Measurements from ENCODE around the gene ITPK1.

ITPK1 gene

DNA sequence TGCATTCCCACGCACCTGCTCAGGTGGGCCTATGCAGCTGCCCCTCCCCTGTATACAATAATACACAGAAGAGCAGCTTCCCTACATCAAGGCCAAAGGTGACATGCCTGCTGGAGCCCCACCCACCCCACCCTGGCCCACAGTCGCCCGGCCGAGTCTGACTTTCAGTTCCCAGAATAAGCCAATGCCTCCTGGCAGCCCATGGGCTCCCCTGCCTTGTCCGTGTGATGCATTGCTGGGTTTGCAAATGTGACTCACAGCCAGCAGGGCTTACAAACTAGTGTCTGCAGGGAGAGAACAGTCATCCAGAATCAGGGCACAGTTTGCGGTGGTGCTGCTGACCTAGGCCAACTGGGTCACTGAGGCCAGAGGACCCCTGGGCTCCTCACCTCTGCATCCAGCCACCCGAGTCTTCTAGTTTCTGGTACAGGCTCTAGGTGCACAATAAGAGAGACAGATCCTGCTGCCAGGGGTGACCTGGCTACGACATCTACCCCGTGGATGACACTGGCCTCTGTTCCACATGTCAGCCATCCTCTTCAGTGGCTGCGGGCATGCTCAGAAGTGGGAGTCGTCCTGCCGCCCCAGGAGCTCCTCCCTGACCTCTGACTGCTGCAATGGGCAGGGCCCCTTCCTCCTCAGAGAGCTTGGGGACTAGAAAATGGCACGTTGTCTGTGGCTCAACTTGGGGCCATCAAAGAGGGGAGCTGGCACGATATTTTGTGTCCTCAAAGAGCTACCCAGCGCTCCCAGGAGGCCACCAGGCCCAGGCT, 108.3 kb downstream of the ITPK1 start:
- H3K4me3 Mint-ChIP-seq, result peak overlapping the region; percentile 65
- peaks cover 27% of the 10 kb centered on the region for H3K36me3 Mint-ChIP-seq
- peak overlapping the region; percentile 90 for H3K27ac Mint-ChIP-seq
- H3K4me1 Mint-ChIP-seq, result peaks cover 72% of the 10 kb centered on the region
- no peaks in the 10 kb centered on the region for H3K9me3 Mint-ChIP-seq
- no peaks in the 10 kb centered on the region for H3K27me3 Mint-ChIP-seq
- peak; percentile 94 for ATAC-seq

DNA sequence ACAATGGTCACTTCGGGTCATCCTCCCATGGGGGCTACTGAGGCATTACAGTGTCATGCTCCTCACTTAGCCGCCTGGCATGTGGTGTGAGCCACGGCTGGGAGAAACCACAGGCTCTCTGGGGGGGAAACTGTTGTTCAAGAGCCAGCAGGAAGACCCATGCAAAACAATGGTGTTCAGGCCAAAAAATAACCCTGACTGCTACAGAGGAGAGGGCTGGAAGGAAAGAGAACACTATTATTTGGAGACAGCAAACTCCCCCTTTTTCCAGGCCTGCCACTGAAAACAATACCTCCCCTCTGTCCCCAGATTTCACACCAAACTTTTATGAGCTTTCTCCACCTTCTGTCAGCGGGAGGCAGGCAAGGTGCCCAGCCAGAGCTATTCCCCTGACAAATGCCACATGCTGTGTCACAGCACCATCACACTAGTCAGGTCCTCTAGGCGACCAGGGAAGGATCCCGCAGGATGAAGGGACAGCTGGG, 109.1 kb downstream of the ITPK1 start:
- ATAC-seq, result peak; percentile 21
- Mint-ChIP-seq H3K36me3 (peaks cover 27% of the 10 kb centered on the region), H3K4me3 (peak overlapping the region; percentile 56), H3K9me3 (no peaks in the 10 kb centered on the region), H3K4me1 (peaks cover 71% of the 10 kb centered on the region), H3K27ac (peak overlapping the region; percentile 90), H3K27me3 (no peaks in the 10 kb centered on the region)

DNA sequence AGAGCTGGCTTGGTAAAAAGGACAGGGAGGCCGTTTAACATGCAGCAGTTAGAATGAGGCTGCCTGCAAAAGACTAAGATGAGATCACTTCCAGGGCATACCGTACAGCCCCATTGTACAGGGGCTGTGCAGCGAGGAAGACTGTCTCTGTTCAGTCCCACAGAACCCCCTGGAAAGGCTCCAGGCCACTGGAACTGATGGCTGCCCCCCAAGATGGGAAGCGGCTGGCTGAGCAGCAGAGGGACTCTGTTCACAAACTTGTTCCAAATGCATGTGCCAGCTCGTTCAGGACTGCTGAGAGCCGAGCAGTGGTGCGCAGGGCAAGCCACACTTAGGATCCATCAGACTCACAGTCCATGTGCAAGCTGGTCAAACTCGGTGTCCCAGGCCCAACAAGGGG, 109.9 kb downstream of the ITPK1 start:
- H3K4me3 Mint-ChIP-seq, result no peak overlapping the region
- peaks cover 27% of the 10 kb centered on the region for H3K36me3 Mint-ChIP-seq
- H3K27ac Mint-ChIP-seq, result peak overlapping the region; percentile 90
- H3K27me3 Mint-ChIP-seq, result no peaks in the 10 kb centered on the region
- ATAC-seq, result no peak
- H3K9me3 Mint-ChIP-seq, result no peaks in the 10 kb centered on the region
- H3K4me1 Mint-ChIP-seq, result peaks cover 71% of the 10 kb centered on the region

DNA sequence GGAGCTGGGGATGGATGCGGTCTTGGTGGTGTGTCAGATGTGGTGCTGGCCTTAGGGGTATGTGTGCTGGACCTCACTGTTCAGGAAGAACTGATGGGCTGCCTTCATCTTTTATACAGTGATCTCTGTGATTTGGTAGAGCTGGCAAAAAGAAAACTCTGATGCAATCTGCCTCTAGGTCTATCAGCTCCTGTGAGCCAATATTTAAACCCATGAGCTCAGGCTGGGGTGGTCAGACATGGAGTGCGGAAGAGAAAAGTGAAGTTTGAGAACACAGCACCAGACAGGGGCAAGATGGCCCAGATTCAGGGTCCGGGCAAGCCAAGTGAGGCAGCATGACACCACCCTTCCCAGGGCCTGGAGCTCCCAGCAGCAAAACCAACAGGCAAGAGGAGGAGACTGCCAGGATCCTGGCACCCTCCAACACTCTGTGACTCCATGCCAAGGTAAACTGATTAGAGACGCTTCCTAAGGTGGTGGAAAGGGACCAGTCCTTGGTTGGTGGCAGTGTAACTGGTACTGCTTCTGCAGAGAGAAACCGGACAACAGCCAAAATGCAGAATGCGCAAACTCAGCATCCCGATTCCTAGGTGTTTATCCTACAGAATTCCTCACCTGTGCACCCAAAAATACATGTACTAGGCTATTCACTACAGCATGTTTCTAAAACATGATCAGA, 110.5 kb downstream of the ITPK1 start:
- H3K36me3 Mint-ChIP-seq, result peaks cover 27% of the 10 kb centered on the region
- no peaks in the 10 kb centered on the region for H3K27me3 Mint-ChIP-seq
- H3K9me3 Mint-ChIP-seq, result no peaks in the 10 kb centered on the region
- no peak overlapping the region for H3K4me3 Mint-ChIP-seq
- H3K27ac Mint-ChIP-seq, result no peak overlapping the region
- no peak for ATAC-seq
- H3K4me1 Mint-ChIP-seq, result peaks cover 69% of the 10 kb centered on the region

DNA sequence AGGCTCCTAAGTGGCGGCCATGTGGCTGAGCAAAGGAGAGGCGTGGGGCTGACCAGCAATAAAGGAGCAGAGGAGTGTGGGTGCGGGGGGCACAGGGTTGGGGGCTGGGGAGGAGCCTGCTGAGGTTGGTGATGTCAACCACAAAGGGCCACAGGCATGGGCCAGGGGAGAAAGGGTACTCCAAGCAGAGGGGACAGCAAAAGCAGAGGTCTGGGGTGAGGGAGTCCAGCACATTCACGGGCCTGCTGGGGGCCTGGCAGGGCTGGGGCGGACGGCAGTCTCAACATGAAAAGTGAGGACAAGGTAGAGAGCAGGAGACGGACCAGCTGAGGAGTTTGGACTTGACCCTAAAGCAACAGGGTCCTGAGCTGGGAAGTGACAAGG, 111.0 kb downstream of the ITPK1 start:
- Mint-ChIP-seq H3K9me3 (no peaks in the 10 kb centered on the region), H3K27me3 (no peaks in the 10 kb centered on the region), H3K27ac (peak overlapping the region; percentile 71), H3K4me3 (no peak overlapping the region), H3K36me3 (peaks cover 27% of the 10 kb centered on the region), H3K4me1 (peaks cover 67% of the 10 kb centered on the region)
- ATAC-seq, result no peak

DNA sequence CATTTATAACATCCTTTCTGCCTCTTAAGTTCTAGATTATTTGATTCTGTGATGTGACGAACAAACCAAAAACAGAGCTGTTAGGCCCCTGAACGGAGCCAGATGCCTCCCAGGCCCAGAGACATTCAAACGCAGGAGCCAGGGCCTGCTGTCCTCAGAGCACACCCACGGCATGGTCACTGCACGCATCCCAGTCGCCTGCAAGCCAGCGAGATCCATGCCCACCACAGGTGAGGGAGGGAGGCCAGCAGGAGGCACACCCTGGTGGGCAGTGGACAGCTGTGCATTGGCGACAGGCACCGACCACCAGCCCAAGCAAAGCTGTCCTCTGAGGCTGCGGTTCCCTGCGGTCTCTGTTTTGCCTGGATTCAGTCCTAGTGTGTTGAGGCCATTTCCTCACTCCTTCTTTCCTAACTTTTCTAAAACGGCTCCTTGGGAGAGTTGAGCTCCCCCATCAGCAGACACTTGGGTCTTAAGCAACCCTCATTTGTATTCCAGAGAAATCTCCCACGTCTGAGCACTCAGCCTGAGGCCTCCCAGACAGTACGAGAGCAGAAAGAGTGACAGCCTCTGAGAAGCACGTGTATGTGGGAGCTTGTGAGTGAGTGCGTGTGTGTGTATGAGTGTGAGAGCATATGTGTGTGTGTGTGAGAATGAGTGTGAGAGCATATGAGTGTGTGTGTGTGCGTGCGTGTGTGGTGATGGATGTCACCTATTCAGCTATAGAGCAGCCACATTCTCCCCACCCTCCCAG, 111.6 kb downstream of the ITPK1 start:
- ATAC-seq, result no peak
- peaks cover 67% of the 10 kb centered on the region for H3K4me1 Mint-ChIP-seq
- no peak overlapping the region for H3K4me3 Mint-ChIP-seq
- no peaks in the 10 kb centered on the region for H3K27me3 Mint-ChIP-seq
- peaks cover 27% of the 10 kb centered on the region for H3K36me3 Mint-ChIP-seq
- no peaks in the 10 kb centered on the region for H3K9me3 Mint-ChIP-seq
- peak overlapping the region; percentile 71 for H3K27ac Mint-ChIP-seq

DNA sequence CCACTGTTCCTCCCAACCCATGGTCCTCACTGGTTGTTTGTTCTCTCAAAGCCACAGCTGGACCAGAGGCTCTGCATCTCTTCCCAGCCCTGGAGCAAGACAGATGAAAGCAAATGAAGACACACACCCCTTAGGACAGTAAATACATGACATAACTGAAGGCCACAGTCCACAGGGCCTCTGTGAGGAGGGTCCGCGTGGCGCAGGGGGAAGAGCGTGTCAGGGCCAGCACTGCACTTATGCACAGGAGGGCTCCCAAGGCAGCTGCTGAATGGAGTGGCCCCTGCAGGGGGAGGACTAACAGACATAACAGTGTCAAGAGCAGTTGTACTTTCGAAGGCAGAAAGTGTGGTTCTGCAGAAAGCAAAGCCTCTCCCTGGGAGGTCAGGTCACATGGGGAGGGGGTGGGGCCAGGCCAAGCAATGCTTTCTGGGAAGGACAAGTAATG, 112.8 kb downstream of the ITPK1 start:
- Mint-ChIP-seq H3K27ac (peak overlapping the region; percentile 63), H3K36me3 (peaks cover 33% of the 10 kb centered on the region), H3K4me3 (no peak overlapping the region), H3K4me1 (peaks cover 61% of the 10 kb centered on the region), H3K9me3 (no peaks in the 10 kb centered on the region), H3K27me3 (no peaks in the 10 kb centered on the region)
- ATAC-seq, result no peak

DNA sequence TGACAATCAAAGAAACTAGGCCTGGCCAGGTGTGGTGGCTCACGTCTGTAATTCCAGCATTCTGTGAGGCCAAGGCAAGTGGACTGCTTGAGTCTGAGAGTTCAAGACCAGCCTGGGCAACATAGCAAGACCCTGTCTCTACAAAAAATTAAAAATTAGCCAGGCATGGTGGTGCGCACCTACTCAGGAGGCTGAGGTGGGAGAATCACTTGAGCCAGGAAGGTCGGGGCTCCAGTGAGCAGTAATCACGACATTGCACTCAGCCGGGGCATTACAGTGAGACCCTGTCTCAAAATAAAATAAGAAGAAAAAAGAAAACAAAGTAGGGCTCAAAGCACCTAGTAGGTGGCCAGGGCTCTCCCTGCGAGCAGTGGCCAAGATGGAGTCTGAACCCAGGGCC, 113.7 kb downstream of the ITPK1 start:
- ATAC-seq, result no peak
- H3K27me3 Mint-ChIP-seq, result no peaks in the 10 kb centered on the region
- peaks cover 53% of the 10 kb centered on the region for H3K4me1 Mint-ChIP-seq
- H3K27ac Mint-ChIP-seq, result peak overlapping the region; percentile 63
- H3K36me3 Mint-ChIP-seq, result peaks cover 40% of the 10 kb centered on the region
- H3K4me3 Mint-ChIP-seq, result no peak overlapping the region
- H3K9me3 Mint-ChIP-seq, result no peaks in the 10 kb centered on the region

DNA sequence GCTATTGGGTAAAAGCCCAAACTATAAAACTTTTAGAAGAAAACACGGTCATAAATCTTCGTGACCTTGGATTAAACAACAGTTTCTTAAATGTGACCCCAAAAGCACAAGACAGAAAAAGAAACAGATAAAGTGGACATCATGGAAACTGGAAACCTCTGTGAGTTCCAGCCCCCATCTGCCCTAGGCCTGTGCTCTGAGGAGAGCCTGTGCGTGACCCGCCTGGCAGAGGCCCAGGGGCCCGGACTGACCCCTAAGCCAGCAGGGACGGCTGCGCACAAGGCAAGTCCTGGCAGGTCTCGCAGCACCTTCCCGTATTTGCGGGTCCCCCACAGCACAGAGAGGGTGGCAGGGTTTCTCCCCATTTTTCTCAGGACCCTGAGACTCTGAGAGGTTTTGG, 116.8 kb downstream of the ITPK1 start:
- Mint-ChIP-seq H3K4me3 (no peak overlapping the region), H3K27me3 (no peaks in the 10 kb centered on the region), H3K36me3 (peaks cover 37% of the 10 kb centered on the region), H3K9me3 (no peaks in the 10 kb centered on the region), H3K27ac (no peak overlapping the region), H3K4me1 (peaks cover 22% of the 10 kb centered on the region)
- no peak for ATAC-seq

DNA sequence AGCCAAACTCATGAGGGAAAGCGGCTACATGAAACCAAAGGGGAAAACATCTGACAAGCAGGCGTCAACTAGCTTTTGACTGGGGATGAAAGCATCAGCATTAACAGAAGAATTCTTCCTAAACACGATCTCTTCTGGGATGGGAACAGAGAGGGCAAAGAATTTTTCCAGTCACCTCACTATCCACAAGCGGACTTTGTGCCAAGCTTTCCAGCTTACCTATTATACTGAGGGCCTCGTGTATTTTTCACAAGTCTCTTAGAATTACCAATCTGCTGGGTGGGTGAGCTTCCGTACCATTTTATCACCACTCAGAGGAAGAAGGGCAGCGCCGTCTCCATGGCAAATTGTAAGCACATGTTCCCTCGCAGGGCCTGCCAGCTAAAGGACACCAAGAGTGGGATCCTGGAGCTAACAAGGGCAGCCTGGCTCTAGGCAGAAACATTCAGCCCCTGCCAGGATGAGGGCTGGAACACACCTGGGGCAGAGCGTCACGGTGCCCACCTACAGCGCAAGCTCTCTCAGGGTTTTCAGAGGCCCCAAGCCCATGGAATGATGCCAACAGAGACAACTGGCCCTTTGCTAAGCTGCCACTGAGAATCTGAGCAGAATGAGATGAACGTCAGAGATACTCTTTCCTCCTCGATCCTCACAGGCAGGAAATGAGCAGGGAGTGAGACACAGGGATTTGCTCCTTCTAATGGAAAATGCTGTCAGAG, 118.2 kb downstream of the ITPK1 start:
- peaks cover 7% of the 10 kb centered on the region for H3K4me1 Mint-ChIP-seq
- H3K27me3 Mint-ChIP-seq, result no peaks in the 10 kb centered on the region
- no peak for ATAC-seq
- no peak overlapping the region for H3K4me3 Mint-ChIP-seq
- no peaks in the 10 kb centered on the region for H3K9me3 Mint-ChIP-seq
- H3K27ac Mint-ChIP-seq, result no peak overlapping the region
- H3K36me3 Mint-ChIP-seq, result peaks cover 40% of the 10 kb centered on the region

DNA sequence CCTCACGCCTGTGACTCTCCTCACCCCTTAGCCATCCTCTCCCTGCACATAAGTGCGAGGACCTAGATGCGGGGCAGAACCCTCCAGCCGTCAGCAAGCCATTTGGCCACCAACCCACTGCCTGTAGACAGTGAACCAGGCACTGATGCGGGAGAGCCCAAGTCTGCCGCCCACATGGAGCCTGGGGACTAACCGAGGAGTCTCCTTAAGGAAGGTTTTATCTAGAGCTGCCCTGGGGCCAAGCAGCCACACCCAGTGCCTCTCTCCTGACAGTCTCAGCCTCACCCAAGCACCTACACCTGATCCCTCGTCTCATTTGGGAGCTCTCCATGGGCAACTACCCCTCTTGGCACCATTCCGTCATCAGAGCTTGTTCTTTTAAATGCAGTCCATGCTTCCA, 120.1 kb downstream of the ITPK1 start:
- H3K4me1 Mint-ChIP-seq, result no peaks in the 10 kb centered on the region
- no peaks in the 10 kb centered on the region for H3K9me3 Mint-ChIP-seq
- no peaks in the 10 kb centered on the region for H3K27me3 Mint-ChIP-seq
- ATAC-seq, result no peak
- no peak overlapping the region for H3K27ac Mint-ChIP-seq
- H3K4me3 Mint-ChIP-seq, result no peak overlapping the region
- H3K36me3 Mint-ChIP-seq, result peaks cover 44% of the 10 kb centered on the region

DNA sequence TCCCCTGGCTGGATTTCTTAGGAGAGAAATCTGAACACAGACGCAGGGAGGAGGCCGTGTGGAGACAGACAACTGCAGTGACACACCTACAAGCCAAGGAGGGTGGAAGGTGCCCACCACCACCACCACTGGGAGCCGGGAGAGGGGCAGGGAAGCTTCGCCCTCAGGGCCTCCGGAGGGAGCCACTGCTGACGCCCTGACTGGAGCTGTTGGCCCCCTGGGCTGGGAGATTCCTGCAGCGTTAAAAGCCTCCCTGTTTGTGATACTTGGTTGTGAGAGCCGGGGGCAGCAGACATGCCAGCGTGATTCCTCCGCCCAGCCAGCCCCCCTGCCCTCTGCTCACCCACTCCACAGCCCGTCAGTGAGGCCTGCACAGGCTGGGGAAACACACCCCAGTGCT, 120.8 kb downstream of the ITPK1 start:
- no peaks in the 10 kb centered on the region for H3K4me1 Mint-ChIP-seq
- H3K4me3 Mint-ChIP-seq, result no peak overlapping the region
- no peak for ATAC-seq

DNA sequence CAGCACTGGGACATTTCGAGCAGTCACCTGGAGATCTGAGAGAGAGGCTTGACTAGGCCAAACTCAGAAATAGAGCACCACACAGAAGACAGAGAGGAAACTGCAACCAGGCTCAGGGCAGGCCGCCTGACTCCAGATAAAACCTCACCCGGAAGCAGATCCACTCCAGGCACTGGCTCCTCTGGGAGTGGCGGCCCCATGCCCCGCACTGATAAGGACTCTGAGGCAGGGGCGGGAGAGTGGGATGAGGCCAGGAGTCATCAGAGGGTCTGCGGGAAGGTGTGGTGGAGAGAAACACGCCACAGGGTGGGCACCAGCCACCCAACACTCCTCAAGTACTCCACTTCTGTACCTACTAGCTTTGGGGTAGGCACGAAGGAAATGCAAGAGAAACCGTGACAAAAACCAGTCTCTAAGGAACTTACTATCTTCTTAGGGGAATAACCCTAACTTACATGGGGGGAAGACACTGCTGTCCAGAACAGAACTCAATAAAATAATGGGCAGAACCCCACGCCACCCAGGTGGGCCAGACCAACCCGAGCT, 121.5 kb downstream of the ITPK1 start:
- Mint-ChIP-seq H3K9me3 (no peaks in the 10 kb centered on the region), H3K4me1 (no peaks in the 10 kb centered on the region), H3K36me3 (peaks cover 57% of the 10 kb centered on the region), H3K27ac (no peak overlapping the region), H3K27me3 (no peaks in the 10 kb centered on the region), H3K4me3 (no peak overlapping the region)
- ATAC-seq, result no peak

More for the DNA sequence above, 120.8 kb downstream of the ITPK1 start:
- peaks cover 49% of the 10 kb centered on the region for H3K36me3 Mint-ChIP-seq
- H3K27ac Mint-ChIP-seq, result no peak overlapping the region
- no peaks in the 10 kb centered on the region for H3K9me3 Mint-ChIP-seq
- H3K27me3 Mint-ChIP-seq, result no peaks in the 10 kb centered on the region

DNA sequence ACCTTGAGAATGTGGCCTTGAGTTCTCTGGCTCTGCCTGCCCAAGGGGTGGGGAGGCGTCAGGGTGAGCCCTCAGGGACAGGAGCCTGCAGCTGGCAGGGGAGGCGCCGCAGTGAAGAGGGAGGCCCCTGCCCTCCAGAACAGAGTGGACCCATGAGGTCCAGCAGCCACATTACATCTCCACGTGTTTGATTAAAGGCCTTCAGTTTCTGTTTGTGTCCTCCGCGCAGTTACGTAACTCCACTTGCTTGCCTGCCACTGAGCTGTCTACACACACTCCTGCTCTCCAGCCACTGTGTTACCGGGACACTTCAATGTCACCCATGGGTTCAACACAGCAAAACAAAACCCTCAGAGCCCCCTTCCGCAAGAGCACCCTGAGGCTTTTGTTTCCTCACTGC, 122.4 kb downstream of the ITPK1 start:
- H3K27ac Mint-ChIP-seq, result no peak overlapping the region

DNA sequence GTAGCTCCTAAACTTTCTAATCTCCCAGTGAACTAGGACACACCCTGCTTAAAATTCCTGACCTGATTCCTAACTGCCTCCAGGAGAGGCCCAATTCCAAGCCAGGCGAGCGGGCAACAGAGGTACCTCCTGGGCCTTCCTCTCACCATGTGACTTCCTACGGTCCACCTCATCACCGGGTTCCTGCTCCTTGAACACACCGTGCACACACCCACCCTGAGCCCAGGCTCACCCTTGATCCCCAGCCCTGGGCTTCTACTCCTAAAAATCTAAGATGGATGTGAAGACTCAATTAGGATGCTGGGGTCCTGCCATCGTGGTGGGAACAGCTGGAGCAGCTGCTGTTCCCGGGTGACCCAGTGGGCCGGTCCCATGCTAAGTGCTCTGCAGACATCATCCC, 124.2 kb downstream of the ITPK1 start:
- H3K9me3 Mint-ChIP-seq, result no peaks in the 10 kb centered on the region
- H3K4me1 Mint-ChIP-seq, result no peaks in the 10 kb centered on the region
- H3K27ac Mint-ChIP-seq, result no peak overlapping the region
- no peaks in the 10 kb centered on the region for H3K27me3 Mint-ChIP-seq
- H3K36me3 Mint-ChIP-seq, result peaks cover 47% of the 10 kb centered on the region
- H3K4me3 Mint-ChIP-seq, result no peak overlapping the region
- no peak for ATAC-seq

More for the DNA sequence above, 122.4 kb downstream of the ITPK1 start:
- H3K9me3 Mint-ChIP-seq, result no peaks in the 10 kb centered on the region
- H3K4me1 Mint-ChIP-seq, result no peaks in the 10 kb centered on the region
- no peaks in the 10 kb centered on the region for H3K27me3 Mint-ChIP-seq
- ATAC-seq, result no peak
- peaks cover 58% of the 10 kb centered on the region for H3K36me3 Mint-ChIP-seq
- no peak overlapping the region for H3K4me3 Mint-ChIP-seq
